NOMO-1 treated with dmso at 0.1 percent for 144 hours (cell line): Measurements from ENCODE around the gene UBXN6.

Source experiments
- DNase-seq: peaks from one replicate; lab custom pipeline; 2025; ENCODE audit not compliant: unreplicated experiment; lab: John Stamatoyannopoulos, UW

The UBXN6 gene

GRCh38 chr19:4442819-4443146 is 14.8 kb downstream of the UBXN6 start:
- no peak for DNase-seq

DNA sequence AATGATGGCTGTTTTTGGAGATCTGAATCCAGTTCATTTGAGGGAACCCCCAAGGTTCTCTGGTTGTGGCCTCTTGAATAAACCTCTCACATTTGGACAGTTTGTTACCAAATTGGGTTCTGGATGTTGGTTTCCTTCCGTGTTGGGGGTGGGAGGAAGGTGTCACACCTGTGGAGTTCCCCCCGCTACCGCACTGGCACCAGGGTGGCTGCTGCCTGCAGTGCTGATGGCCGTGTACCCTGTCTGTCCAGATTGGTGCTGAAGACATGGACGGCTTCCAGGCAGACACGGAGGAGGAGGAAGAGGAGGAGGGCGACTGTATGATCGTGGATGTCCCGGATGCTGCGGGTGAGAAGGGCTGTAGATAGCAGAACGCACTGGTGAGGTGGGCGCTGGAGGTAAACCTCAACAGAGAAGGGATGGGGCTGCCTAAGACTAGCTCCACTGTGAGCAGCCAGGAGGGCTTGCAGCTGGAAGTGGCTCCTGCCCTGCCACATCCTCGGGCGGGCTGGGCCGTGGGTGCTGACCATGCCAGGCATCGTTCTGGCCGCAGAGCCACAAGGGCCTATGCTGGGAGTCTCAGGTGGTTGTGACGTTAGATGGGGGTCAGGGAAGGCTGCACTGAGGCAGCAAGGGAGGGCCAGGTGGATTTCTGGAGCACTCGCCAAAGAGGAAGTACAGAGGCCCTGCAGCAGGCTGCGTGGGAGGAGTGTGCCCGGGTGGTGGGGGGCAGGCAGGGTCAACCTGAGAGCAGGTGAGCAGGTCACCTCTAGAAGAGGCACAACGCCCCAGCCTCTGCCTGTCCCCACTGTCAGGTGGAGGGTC is 15.4 kb downstream of the UBXN6 start:
- DNase-seq: no peak

- no peak for DNase-seq
Observed at GRCh38 chr19:4439243-4439642, 18.4 kb downstream of the UBXN6 start.

GRCh38 chr19:4437103-4437502 is 20.5 kb downstream of the UBXN6 start:
- no peak for DNase-seq

DNA sequence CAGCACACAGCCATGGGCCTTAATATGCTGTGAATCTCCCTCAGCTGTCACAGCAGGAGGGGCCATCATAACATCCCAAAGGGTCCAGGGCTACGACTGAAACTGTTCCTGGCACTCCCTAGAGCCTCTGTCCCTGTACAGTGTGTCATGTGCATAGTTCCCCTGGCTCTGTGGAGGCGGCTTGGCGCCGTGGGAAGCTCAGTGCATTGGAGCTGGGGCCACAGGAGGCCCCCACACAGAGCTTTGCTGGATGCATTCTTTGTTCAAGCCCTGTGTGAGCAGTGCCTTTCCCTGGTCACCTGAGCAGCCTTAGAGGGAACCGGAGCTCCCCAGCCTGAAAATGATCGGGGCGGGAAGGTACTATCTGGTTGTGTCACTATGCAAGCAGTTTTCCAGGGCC is 21.4 kb downstream of the UBXN6 start:
- no peak for DNase-seq

DNA sequence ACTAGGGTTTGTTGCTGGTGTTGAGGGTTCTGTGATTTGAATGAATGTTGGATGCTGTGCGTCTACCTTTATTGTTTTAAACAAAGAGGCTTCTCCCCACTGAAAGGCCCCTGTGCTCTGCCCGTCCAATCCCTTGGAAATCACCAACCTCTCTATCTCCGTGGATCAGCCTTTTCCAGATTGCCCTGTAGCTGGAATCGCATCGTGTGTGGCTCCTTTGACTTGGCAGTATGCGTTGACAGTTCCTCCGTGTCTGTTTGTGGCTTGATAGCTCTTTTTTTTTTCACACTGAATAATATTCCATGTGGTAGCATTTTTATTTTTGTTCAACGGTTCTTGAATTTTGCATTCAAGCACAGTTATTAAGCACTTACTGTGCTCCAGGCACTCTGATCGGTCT is 23.2 kb downstream of the UBXN6 start:
- DNase-seq: no peak

DNA sequence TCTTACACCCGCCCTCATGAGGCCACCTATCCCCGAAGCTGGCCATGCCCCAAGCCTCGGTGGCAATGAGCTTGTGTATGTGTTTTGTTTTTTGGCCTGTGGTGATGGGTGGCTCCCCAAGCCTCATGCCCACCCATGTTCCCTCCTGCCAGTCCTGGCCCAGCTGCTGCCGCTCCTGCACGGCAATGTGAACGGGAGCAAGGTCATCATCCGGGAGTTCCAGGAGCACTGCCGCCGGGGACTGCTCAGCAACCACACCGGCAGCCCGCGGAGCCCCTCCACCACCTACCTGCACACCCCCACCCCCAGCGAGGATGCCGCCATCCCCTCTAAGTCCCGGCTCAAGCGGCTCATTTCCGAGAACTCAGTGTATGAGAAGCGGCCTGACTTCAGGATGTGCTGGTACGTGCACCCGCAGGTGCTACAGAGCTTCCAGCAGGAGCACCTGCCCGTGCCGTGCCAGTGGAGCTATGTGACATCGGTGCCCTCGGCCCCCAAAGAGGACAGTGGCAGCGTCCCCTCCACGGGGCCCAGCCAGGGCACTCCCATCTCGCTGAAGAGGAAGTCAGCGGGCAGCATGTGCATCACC is 24.6 kb downstream of the UBXN6 start:
- DNase-seq: no peak

GRCh38 chr19:4431808-4432674 is 25.6 kb downstream of the UBXN6 start:
- DNase-seq: peak; percentile 77

DNA sequence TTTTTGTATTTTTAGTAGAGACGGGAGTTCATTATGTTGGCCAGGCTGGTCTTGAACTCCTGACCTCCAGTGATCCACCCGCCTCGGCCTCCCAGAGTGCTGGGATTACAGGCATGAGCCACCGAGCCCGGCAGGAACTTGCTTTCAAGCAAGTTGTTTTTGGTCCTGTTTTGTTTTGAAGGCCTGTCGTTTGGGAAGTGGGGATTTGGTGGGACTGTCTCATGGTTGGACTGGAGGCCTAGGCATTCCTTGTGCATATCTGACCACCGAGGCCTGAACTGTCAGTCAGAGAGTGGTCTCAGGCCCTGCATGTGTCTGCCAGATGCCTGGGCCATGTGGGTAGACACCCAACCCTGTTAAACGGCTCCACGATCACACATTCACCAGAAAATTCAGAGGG is 26.3 kb downstream of the UBXN6 start:
- DNase-seq: no peak

DNA sequence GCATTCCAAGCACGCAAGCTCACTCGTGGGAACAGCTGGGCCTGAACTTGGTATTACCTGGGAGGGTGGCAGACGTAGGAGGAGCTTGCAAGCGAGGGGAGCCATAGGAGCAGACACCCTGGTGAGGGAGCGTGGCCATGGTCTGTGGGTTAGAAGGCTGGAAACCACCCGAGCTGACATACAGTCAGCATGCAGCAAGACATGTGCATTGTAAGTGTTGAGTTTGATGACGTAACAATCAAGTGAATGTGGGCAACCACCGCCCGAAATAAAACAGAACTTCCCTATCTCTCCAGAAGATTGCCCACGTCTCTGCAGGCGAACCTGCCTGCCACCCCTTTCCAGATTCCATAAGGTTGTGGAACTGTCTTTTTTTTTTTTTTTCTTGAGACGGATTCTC is 26.8 kb downstream of the UBXN6 start:
- DNase-seq: peak; percentile 40

- DNase-seq: no peak
Observed at GRCh38 chr19:4429771-4430171, 27.8 kb downstream of the UBXN6 start.

DNA sequence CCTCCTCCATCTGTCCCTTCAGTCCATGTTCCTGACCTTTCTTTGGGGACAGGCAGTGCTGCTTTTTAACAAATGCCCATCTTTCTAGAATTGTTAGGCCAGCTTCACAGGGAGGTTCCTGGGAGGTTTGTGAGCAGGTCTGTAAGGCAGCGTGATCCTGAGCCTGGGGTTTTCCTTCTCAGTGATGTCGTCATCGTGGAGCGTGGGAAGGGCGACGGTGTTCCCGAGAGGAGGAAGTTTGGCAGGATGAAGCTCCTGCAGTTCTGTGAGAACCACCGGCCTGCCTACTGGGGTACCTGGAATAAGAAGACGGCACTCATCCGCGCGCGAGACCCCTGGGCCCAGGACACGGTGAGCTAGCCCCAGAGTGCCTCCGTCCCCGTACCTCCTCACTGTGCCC is 28.3 kb downstream of the UBXN6 start:
- DNase-seq: no peak

GRCh38 chr19:4428326-4428975 is 29.1 kb downstream of the UBXN6 start:
- no peak for DNase-seq

DNA sequence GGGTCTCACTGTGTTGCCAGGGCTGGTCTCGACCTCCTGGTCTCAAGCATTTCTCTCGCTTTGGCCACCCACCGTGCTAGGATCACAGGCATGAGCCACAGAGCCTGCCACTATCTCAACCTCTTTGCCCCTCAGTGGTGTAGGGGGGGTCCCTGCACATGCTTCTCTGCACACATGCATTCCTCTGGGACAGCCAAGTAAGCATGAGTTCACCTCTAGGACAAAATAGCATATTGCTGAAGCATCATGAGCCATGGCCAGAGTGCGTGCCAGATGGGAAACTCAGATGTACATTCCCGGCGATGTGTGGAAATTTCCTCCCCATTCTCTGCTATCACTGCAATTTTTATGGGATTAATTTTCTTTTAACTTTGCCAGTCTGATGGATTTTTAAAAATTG is 32.1 kb downstream of the UBXN6 start:
- DNase-seq: no peak

- no peak for DNase-seq
Observed at GRCh38 chr19:4423416-4424126, 34.0 kb downstream of the UBXN6 start.

DNA sequence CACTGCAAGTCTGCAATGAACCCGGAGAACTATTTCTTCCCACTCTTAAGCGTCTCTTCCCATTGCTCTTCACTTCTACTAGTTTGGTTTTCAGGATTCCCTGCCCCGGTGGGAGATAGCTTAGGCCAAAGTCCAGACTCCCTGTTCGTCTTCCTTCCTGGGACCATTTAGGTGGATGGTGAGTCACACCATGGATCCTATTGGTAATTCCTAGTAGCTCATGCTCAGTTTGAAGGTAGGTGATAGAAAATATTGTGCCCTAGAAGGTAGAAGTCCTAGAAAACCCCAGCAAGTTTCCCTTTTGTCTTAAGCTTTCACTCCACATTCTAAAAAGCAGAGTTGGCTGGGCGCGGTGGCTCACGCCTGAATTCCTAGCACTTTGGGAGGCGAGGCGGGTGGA is 41.3 kb downstream of the UBXN6 start:
- DNase-seq: no peak

- DNase-seq: no peak
Observed at GRCh38 chr19:4415352-4415751, 42.2 kb downstream of the UBXN6 start.

- DNase-seq: no peak
Observed at GRCh38 chr19:4414800-4415321, 42.7 kb downstream of the UBXN6 start.

DNA sequence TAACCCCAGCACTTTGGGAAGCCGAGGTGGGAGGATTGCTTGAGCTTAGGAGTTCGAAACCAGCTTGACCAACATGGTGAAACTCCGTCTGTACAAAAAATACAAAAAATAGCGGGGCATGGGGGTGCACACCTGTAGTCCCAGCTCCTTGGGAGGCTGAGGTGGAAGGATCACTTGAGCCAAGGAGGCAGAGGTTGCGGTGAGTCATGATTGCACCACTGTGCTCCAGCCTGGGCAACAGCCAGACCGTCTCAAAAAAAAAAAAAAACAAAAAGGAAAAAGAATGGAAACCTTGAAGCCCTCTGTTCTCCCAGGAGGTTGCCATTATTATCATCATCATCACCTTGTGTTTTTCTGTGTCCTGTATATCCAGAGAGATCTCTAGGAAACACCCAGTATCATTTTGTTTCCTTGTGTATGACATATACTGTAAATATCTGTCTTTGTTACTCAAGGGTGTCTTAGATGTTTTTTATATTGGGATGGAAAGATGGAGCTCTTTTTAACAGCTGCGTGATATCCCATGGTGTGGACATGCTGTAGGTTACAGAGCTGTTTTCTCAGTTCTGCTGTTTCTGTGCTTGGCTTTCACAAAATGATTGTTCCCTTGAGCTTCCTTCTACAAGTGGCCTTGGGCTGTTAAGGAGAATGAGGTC is 43.3 kb downstream of the UBXN6 start:
- DNase-seq: no peak

GRCh38 chr19:4413588-4413987 is 44.0 kb downstream of the UBXN6 start:
- DNase-seq: no peak
